Activated gamma-delta T cell treated with Interleukin-2 at 50 U/mL for 16 hours (primary cell): ENCODE data around the gene DYNC1LI2.

Experiments
- DNase-seq: peaks from one replicate; pipeline ENCODE4 v3.0.0-alpha.2; 2020

DYNC1LI2 gene

GRCh38 chr16:66735891-66736290 is 15.5 kb downstream of the DYNC1LI2 start:
- DNase-seq, result no peak

- no peak for DNase-seq
Observed at GRCh38 chr16:66731101-66731500, 20.3 kb downstream of the DYNC1LI2 start.

GRCh38 chr16:66728804-66729203 is 22.6 kb downstream of the DYNC1LI2 start:
- DNase-seq, result no peak

- DNase-seq, result no peak
Observed at GRCh38 chr16:66728117-66728787, 23.2 kb downstream of the DYNC1LI2 start.

- DNase-seq, result no peak
Observed at GRCh38 chr16:66720766-66721165, 30.6 kb downstream of the DYNC1LI2 start.

- no peak for DNase-seq
Observed at GRCh38 chr16:66719246-66719645, 32.2 kb downstream of the DYNC1LI2 start.

GRCh38 chr16:66717776-66718175 is 33.6 kb downstream of the DYNC1LI2 start:
- no peak for DNase-seq

GRCh38 chr16:66717112-66717675 is 34.2 kb downstream of the DYNC1LI2 start:
- DNase-seq, result no peak

GRCh38 chr16:66714654-66715307 is 36.6 kb downstream of the DYNC1LI2 start:
- no peak for DNase-seq

- DNase-seq, result no peak
Observed at GRCh38 chr16:66714062-66714461, 37.3 kb downstream of the DYNC1LI2 start.

GRCh38 chr16:66713076-66713475 is 38.3 kb downstream of the DYNC1LI2 start:
- no peak for DNase-seq

- DNase-seq, result no peak
Observed at GRCh38 chr16:66712512-66712911, 38.9 kb downstream of the DYNC1LI2 start.

GRCh38 chr16:66711581-66711980 is 39.8 kb downstream of the DYNC1LI2 start:
- DNase-seq, result no peak

GRCh38 chr16:66706506-66706880 is 44.9 kb downstream of the DYNC1LI2 start:
- DNase-seq, result no peak

GRCh38 chr16:66705790-66706505 is 45.5 kb downstream of the DYNC1LI2 start:
- no peak for DNase-seq

GRCh38 chr16:66703406-66704215 is 47.8 kb downstream of the DYNC1LI2 start:
- no peak for DNase-seq

GRCh38 chr16:66701516-66701915 is 49.9 kb downstream of the DYNC1LI2 start:
- no peak for DNase-seq

GRCh38 chr16:66701026-66701425 is 50.4 kb downstream of the DYNC1LI2 start:
- DNase-seq, result no peak

- DNase-seq, result no peak
Observed at GRCh38 chr16:66699898-66700297, 51.5 kb downstream of the DYNC1LI2 start.

- no peak for DNase-seq
Observed at GRCh38 chr16:66698046-66698445, 53.4 kb downstream of the DYNC1LI2 start.

- DNase-seq, result peak; percentile 69
Observed at GRCh38 chr16:66696669-66697630, 54.5 kb downstream of the DYNC1LI2 start, which contains the start of gene CMTM4. TSS of gene CMTM4 (minus strand) at chr16:66696743. CDS start at chr16:66696525, 218 bp downstream.
